NK-92 treated with Interleukin-12 subunit alpha and Interleukin-12 subunit beta, amount 100 ng/mL, for 24 hours (cell line): ENCODE data around the gene KIAA0232.
"Not testable (repeated sequence)": the region's sequence is repeated elsewhere in the genome, so short reads cannot be mapped to it uniquely, and the experiment has no call there.

Experiments
- DNase-seq: peaks from one replicate; lab custom pipeline; 2025; lab: John Stamatoyannopoulos, UW

The KIAA0232 gene

GRCh38 chr4:6754481-6755087 lies 27.9 kb upstream of the KIAA0232 start:
- no peak for DNase-seq

- DNase-seq = no peak
Measured at GRCh38 chr4:6755088-6755753, 27.3 kb upstream of the KIAA0232 start.

- DNase-seq = not testable (repeated sequence)
Measured at GRCh38 chr4:6756345-6756744, 26.2 kb upstream of the KIAA0232 start.

GRCh38 chr4:6758728-6759127 lies 23.8 kb upstream of the KIAA0232 start:
- DNase-seq = no peak

GRCh38 chr4:6760865-6761264 lies 21.7 kb upstream of the KIAA0232 start:
- DNase-seq = no peak

- no peak for DNase-seq
Measured at GRCh38 chr4:6761649-6762615, 20.6 kb upstream of the KIAA0232 start.

GRCh38 chr4:6763330-6763851 lies 19.1 kb upstream of the KIAA0232 start:
- no peak for DNase-seq

GRCh38 chr4:6764976-6765620 lies 17.4 kb upstream of the KIAA0232 start:
- no peak for DNase-seq

- DNase-seq = no peak
Measured at GRCh38 chr4:6765703-6766102, 16.8 kb upstream of the KIAA0232 start.

- DNase-seq = no peak
Measured at GRCh38 chr4:6767386-6767747, 15.2 kb upstream of the KIAA0232 start.

GRCh38 chr4:6767748-6768538 lies 14.6 kb upstream of the KIAA0232 start:
- DNase-seq = no peak

GRCh38 chr4:6768539-6768905 lies 14.0 kb upstream of the KIAA0232 start:
- DNase-seq = no peak

GRCh38 chr4:6769233-6769988 lies 13.1 kb upstream of the KIAA0232 start:
- no peak for DNase-seq

GRCh38 chr4:6769989-6770420 lies 12.5 kb upstream of the KIAA0232 start:
- DNase-seq = no peak

- no peak for DNase-seq
Measured at GRCh38 chr4:6770581-6771228, 11.8 kb upstream of the KIAA0232 start.

GRCh38 chr4:6771229-6771671 lies 11.3 kb upstream of the KIAA0232 start:
- no peak for DNase-seq

- no peak for DNase-seq
Measured at GRCh38 chr4:6772223-6772928, 10.2 kb upstream of the KIAA0232 start.

- DNase-seq = no peak
Measured at GRCh38 chr4:6773106-6773505, 9.4 kb upstream of the KIAA0232 start.
